NCI-H146 treated with DMSO at 0.1 percent for 48 hours (cell line): Measurements from ENCODE around the gene NPBWR2.

Experiments
- DNase-seq: peaks from one replicate; lab custom pipeline; 2025; ENCODE audit not compliant: unreplicated experiment; lab: John Stamatoyannopoulos, UW

NPBWR2 gene

GRCh38 chr20:64106981-64107735 lies at the start of gene NPBWR2:
Gene NPBWR2, minus strand, starts transcription at chr20:64107565. Its CDS starts 734 bp downstream, at chr20:64106831.
- DNase-seq: no peak

GRCh38 chr20:64156136-64156885 lies 48.9 kb upstream of the NPBWR2 start:
- peak; percentile 87 for DNase-seq

- DNase-seq: no peak
Observed at GRCh38 chr20:64155258-64156135, 48.1 kb upstream of the NPBWR2 start.

- no peak for DNase-seq
Observed at GRCh38 chr20:64154590-64155257, 47.4 kb upstream of the NPBWR2 start.

GRCh38 chr20:64153861-64154589 lies 46.7 kb upstream of the NPBWR2 start:
- DNase-seq: no peak

GRCh38 chr20:64153410-64153809 lies 46.0 kb upstream of the NPBWR2 start:
- DNase-seq: no peak

- DNase-seq: peak; percentile 84
Observed at GRCh38 chr20:64152906-64153305, 45.5 kb upstream of the NPBWR2 start.

- DNase-seq: no peak
Observed at GRCh38 chr20:64151633-64152530, 44.5 kb upstream of the NPBWR2 start.

GRCh38 chr20:64150756-64151632 lies 43.6 kb upstream of the NPBWR2 start:
- no peak for DNase-seq

GRCh38 chr20:64149809-64150560 lies 42.6 kb upstream of the NPBWR2 start:
- no peak for DNase-seq

GRCh38 chr20:64149141-64149540 lies 41.8 kb upstream of the NPBWR2 start:
- DNase-seq: no peak

- no peak for DNase-seq
Observed at GRCh38 chr20:64148581-64148980, 41.2 kb upstream of the NPBWR2 start.

GRCh38 chr20:64146936-64147477 lies 39.6 kb upstream of the NPBWR2 start:
- DNase-seq: no peak

- peak; percentile 29 for DNase-seq
Observed at GRCh38 chr20:64146301-64146935, 39.1 kb upstream of the NPBWR2 start.

GRCh38 chr20:64145458-64146300 lies 38.3 kb upstream of the NPBWR2 start:
- DNase-seq: no peak
